Measurements from ENCODE around the gene EXOC3L4.
"Not testable (repeated sequence)": the region's sequence is repeated elsewhere in the genome, so short reads cannot be mapped to it uniquely, and the experiment has no call there.

The EXOC3L4 gene

DNA sequence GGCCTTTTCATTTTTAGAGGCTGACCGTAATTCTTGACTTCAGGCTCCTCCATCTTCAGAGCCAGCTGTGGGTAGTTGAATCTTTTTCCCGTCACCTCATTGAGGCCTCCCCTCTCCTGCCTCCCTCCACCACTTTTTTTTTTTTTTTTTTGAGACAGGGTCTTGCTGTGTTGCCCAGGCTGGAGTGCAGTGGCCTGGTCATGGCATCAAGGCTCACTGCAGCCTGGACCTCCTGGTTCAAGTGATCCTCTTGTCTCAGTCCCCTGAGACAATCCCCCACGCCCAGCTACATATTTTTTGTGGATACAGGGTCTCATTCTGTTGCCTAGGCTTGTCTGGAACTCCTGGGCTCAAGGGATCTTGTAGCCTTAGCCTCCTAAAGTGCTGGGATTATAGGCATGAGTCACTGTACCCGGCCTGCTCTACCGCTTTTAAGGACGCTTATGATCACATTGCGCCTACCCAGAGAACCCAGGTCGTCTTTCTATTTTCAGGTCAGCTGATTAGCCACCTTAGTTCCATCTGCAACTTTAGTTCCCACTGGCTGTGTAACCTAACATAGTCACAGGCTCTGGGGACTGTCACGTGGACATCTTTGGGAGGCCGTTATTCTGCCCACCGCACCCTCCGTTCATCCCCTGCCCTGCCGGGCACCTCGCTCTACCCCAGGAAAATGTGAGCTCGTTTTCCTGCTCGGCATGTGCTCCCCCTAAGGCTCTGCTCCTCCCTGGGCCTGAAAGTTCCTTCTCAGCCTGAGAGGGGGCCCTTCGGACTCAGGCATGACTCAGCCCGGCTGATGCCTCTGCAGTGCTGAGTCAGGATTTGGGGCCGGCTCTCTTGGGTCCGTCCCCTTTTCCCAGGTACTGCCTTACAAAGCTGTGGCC lies 42.1 kb downstream of the EXOC3L4 start:
- DNase-seq = peak; percentile 60

DNA sequence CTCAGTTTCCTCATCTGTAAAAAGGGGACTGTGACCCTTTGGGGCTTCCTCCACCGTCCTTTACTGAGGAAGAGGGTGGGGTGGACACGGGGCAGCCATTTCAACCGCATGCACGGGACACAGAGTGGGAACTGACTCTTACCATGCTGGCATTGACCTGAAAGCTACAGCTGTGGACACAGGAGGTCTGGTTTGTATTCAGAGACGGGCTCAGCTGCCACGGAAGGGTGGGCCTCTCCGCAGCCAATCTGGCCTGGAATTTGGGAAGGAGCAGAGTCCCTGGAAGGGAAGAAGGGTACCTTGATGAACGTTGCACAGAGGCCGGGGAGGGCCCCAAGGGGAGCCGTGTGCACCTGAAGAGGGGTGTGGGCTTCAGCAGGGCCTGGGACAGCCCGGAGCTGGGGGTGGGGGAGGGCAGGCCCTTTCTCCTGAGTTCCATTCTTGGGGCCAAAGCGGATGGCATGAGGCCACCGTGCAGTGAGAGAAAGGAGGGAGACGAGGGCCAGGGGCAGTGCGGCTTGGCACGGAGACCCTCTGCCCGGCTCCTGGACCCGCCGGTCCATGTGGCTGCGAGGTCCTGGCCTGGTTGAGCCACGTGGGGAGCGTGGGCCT lies 43.3 kb downstream of the EXOC3L4 start:
- DNase-seq = no peak

- no peak for DNase-seq
Observed at GRCh38 chr14:103138301-103139131, 44.0 kb downstream of the EXOC3L4 start.

DNA sequence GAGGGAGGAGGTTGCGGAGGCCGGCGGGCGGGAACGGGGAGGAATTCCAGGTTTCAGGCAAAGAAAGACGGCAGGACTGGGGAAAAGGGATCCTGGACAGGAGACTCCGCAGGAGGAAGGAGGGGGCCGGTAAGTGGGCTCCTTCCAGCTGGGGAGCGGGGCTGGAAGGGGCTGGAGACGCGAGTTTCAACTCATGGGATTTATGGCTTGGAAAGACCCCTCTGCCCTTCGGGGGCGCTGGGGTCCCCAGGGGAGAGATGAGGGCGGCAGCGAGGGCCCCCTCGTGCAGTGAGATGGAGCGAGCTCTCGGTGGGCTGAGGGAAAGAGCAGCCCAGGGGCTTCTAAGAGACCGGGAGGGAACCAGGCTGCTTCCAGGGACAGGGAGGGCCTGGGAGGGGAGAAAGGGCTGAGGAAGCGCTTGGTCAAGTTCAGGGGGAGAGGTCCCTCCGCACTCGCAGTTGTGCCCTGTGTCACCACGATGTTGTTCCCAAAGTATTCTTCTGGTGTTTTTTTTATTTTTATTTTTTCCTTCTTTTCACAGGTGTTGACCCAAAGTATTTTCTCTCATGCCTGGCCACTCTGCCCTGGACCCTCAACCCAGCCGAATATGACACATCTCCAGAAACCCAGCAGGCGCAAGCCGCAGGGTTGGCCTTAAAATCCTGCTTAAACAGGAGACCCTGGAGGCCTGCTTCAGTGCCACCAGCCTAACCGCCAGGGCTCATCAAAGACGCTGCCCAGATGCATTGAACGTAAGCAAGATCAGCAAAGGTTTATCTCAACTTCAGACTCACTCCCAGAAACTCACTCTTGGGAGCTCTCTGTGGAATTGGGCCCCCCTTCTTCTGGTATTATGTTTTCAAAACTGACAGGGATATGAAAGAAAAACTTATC lies 44.9 kb downstream of the EXOC3L4 start:
- DNase-seq = no peak

- DNase-seq = peak; percentile 21
Observed at GRCh38 chr14:103140316-103141109, 46.0 kb downstream of the EXOC3L4 start.

DNA sequence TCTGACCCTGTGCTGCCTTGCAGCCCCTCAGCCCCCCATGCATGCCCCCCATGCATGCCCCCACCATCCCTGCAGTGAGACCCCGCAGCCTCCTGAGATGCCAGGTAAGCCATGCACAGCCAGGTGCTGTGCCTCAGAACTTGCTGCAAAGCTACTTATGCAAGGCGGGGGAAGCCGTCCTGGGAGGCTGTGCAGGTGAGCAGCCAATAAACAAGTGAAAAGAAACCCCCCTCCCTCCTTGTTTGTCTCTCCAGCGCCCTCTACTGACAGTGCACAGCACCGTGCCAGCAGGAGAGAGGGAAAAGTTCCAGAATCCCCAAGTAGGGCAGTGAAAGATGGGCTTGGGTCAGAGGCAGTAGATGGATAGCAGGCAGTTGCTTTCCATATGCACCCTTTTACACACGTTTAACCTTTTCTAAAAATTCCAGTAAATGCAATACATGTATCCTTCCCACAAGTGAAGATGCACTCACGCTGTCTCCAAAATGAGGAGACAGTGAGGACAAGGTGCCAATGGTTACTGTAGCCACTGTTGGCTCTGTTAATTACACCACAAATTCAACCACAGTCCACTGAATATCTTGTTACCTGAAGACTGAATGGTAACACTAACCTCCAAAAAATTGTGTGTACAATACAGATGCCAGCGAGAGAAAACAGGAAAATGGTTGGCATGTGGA lies 46.7 kb downstream of the EXOC3L4 start:
- DNase-seq = peak; percentile 71

GRCh38 chr14:103142026-103142425 lies 47.5 kb downstream of the EXOC3L4 start:
- no peak for DNase-seq

DNA sequence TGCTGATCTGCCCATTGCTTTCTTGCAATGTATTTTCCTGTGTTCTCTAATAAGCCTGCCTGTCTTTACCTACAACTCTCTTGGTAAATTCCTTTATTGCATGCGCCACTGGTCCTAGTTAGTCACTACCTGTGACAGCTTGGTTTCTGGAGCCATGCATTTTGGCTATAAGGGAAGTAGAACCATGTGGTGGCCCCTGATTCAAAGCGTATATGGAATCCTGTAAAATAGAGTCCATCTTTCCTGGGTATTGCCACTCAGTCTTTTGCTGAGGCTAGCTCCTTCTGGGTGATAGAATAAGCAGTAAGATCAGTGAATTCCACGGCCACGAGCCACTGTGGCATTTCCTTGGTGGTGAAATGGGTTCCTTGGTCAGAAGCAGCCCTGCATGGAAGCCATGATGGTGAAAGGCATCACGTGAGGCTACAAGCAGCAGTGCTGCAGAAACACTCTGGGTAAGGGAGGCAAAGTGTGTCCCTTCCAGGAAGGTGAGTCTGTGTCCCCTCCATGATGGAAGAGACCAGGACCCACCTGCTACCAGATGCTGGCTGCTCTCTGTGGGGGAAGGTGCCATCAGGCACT lies 48.3 kb downstream of the EXOC3L4 start:
- DNase-seq = no peak

DNA sequence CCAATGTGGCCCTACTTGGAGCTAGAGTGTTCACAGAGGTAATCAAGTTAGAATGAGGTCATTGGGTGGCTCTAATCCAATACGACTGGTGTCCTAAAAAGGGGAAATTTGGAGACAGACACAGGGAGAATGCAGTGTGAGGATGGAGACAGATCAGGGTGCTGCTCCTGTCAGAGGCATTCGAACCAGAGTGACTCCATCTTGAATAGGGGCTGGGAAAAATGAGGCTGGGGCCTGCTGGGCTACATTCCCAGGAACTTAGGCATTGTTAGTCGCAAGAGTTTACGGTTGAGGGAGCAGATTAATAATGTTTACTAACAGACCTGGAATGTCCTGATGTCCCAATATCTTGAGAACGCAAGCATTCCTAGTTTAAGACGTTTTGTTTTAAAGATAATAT lies 49.0 kb downstream of the EXOC3L4 start:
- DNase-seq = no peak

GRCh38 chr14:103144085-103144484 lies 49.6 kb downstream of the EXOC3L4 start:
- peak; percentile 20 for DNase-seq

GRCh38 chr14:103146141-103146709 lies 51.7 kb downstream of the EXOC3L4 start:
- DNase-seq = no peak

- no peak for DNase-seq
Observed at GRCh38 chr14:103149351-103150237, 55.1 kb downstream of the EXOC3L4 start.

DNA sequence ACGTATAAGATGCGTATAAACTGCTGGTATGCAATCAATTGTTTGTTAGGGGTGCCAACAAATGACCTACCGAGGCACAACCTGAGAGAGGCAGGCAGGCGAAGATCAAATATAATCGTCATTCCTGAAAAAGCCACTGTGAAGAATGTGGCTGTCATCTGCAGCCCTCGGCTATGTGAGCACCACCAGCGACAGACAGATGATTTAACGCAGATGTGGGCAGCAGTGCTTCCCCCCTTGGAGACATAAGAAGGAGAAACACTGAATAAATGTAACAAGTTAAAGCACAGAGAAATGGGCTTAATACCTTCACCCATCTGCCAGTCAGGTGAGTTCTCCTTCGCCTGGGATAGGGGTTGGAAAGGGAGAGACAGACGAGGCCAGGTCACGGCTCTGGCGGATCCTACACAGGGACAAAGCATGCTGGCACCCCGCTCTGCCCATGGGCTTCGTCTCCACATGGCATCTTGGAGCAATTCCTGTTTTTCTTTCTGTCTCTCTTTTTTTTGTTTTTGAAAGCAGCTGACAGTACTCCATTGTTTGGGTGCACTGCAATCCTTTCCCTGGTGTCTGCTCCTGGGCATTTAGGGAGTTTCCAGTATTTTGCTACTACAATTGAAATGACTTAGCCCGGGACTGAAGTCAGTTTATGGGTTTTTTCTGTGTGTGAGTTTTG lies 56.9 kb downstream of the EXOC3L4 start:
- no peak for DNase-seq

GRCh38 chr14:103155010-103155409 lies 60.5 kb downstream of the EXOC3L4 start:
- peak; percentile 45 for DNase-seq

DNA sequence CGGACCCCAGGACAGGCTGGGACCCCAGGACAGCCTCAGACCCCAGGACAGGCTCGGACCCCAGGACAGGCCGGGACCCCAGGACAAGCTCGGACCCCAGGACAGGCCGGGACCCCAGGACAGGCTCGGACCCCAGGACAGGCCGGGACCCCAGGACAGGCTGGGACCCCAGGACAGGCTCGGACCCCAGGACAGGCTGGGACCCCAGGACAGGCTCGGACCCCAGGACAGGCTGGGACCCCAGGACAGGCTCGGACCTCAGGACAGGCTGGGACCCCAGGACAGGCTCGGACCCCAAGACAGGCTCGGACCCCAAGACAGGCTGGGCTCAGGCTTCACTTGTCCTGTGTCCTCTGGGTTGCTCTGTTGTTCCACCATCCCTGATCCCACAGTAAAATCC lies 60.9 kb downstream of the EXOC3L4 start:
- DNase-seq = not testable (repeated sequence)

- DNase-seq = no peak
Observed at GRCh38 chr14:103155826-103156394, 61.4 kb downstream of the EXOC3L4 start.

- no peak for DNase-seq
Observed at GRCh38 chr14:103156651-103157378, 62.3 kb downstream of the EXOC3L4 start.
